Measurements from ENCODE around the gene KRTAP9-9. TPM values are rescaled to one million over a fixed set of nuclear protein-coding genes. Genes with fewer than 3 reads are reported as not detected.
"Not testable (repeated sequence)": the region's sequence is repeated elsewhere in the genome, so short reads cannot be mapped to it uniquely, and the experiment has no call there.

The KRTAP9-9 gene
- total RNA-seq, 1 donor from 2014 or later = not detected

- H3K27me3 ChIP-seq (ENCODE audit: low read depth) = peaks cover 11% of the 10 kb centered on the region
- no peak for TF ChIP-seq CTCF (IDR thresholded peaks at IDR 0.05)
- DNase-seq (no peak), ATAC-seq (no peak)
- intact Hi-C loops (cut with DNase I) = no loop called here
- H3K4me3 ChIP-seq = no peak within 1 kb of the TSS
- no peak within 1 kb of the TSS for H3K27ac ChIP-seq
- no peaks in the 10 kb centered on the region for H3K4me1 ChIP-seq
- no peaks in the 10 kb centered on the region for H3K36me3 ChIP-seq
- H3K9me3 ChIP-seq = no peaks in the 10 kb centered on the region
These were observed 9.9 kb downstream of the KRTAP9-9 start, which contains the start of gene KRTAP9-6 for GRCh38 chr17:41265078-41265477. KRTAP9-6 (plus strand) TSS chr17:41265378; CDS start chr17:41265378, 0 bp downstream.

- no peak for DNase-seq
- no peak for TF ChIP-seq CTCF (IDR thresholded peaks at IDR 0.05)
- no peaks in the 10 kb centered on the region for H3K36me3 ChIP-seq
- no peaks in the 10 kb centered on the region for H3K9me3 ChIP-seq
- ATAC-seq = no peak
- H3K4me3 ChIP-seq = no peak overlapping the region
- intact Hi-C loops (cut with DNase I) = no loop called here
- no peak overlapping the region for H3K27ac ChIP-seq
- peaks cover 8% of the 10 kb centered on the region for H3K27me3 ChIP-seq (ENCODE audit: low read depth)
- H3K4me1 ChIP-seq = no peaks in the 10 kb centered on the region
These were observed 12.5 kb downstream of the KRTAP9-9 start for GRCh38 chr17:41267711-41268110.

- DNase-seq; H3K4me1 ChIP-seq; H3K27ac ChIP-seq; H3K27me3 ChIP-seq (ENCODE audit: low read depth); ATAC-seq; intact Hi-C loops (cut with DNase I); H3K4me3 ChIP-seq; H3K9me3 ChIP-seq; H3K36me3 ChIP-seq: not testable (repeated sequence)
These were observed 16.1 kb downstream of the KRTAP9-9 start for GRCh38 chr17:41271323-41271722.

GRCh38 chr17:41271858-41272257 is 16.7 kb downstream of the KRTAP9-9 start:
- H3K27me3 ChIP-seq (ENCODE audit: low read depth) = peaks cover 5% of the 10 kb centered on the region
- no peak overlapping the region for H3K27ac ChIP-seq
- ATAC-seq (no peak), DNase-seq (no peak)
- H3K4me1 ChIP-seq = no peaks in the 10 kb centered on the region
- intact Hi-C loops (cut with DNase I) = no loop called here
- no peak for TF ChIP-seq CTCF (IDR thresholded peaks at IDR 0.05)
- no peaks in the 10 kb centered on the region for H3K9me3 ChIP-seq
- no peaks in the 10 kb centered on the region for H3K36me3 ChIP-seq
- H3K4me3 ChIP-seq = no peak overlapping the region

GRCh38 chr17:41275648-41276190 is 20.5 kb downstream of the KRTAP9-9 start, which contains the start of gene KRTAP9-7:
KRTAP9-7 (plus strand) TSS chr17:41275698; CDS start chr17:41275698, 0 bp downstream.
- H3K36me3 ChIP-seq; H3K27me3 ChIP-seq (ENCODE audit: low read depth); H3K4me1 ChIP-seq; H3K9me3 ChIP-seq; H3K4me3 ChIP-seq; intact Hi-C loops (cut with DNase I); ATAC-seq; H3K27ac ChIP-seq; DNase-seq: not testable (repeated sequence)

- TF ChIP-seq CTCF (IDR thresholded peaks at IDR 0.05) = no peak
- no peaks in the 10 kb centered on the region for H3K9me3 ChIP-seq
- DNase-seq (no peak), ATAC-seq (no peak)
- H3K27me3 ChIP-seq (ENCODE audit: low read depth) = peaks cover 5% of the 10 kb centered on the region
- intact Hi-C loops (cut with DNase I) = no loop called here
- H3K4me3 ChIP-seq = no peak overlapping the region
- no peaks in the 10 kb centered on the region for H3K4me1 ChIP-seq
- no peaks in the 10 kb centered on the region for H3K36me3 ChIP-seq
- no peak overlapping the region for H3K27ac ChIP-seq
These were observed 23.2 kb downstream of the KRTAP9-9 start for GRCh38 chr17:41278176-41278955.
